ENCODE results near the gene TMEM229B. TPM values are rescaled to one million over a fixed set of nuclear protein-coding genes. Genes with fewer than 3 reads are reported as not detected.
A peak's percentile ranks its signal among the peaks of the same experiment; 100 is the strongest.

The TMEM229B gene
- total RNA-seq, 4 donors from 2014 or later: 1.5 to 3.3 (median 1.8) TPM

- H3K27ac ChIP-seq: peak overlapping the region; percentile 69
- peaks cover 8% of the 10 kb centered on the region for H3K27me3 ChIP-seq
- no peaks in the 10 kb centered on the region for H3K36me3 ChIP-seq
- WGBS: 0% methylated on average over 28 of the region's 75 CpGs
- H3K9me3 ChIP-seq: no peaks in the 10 kb centered on the region
- TF ChIP-seq POLR2A (IDR thresholded peaks at IDR 0.05): no peak
- TF ChIP-seq POLR2AphosphoS5 (IDR thresholded peaks at IDR 0.05): no peak
- no peak for TF ChIP-seq EP300 (IDR thresholded peaks at IDR 0.05)
- no peak for TF ChIP-seq CTCF (IDR thresholded peaks at IDR 0.05)
- peaks cover 24% of the 10 kb centered on the region for H3K4me1 ChIP-seq
- peak overlapping the region; percentile 94 for H3K4me3 ChIP-seq
- no peak for DNase-seq (ENCODE audit: low spot score in 2 of 2)
Measured at GRCh38 chr14:67514650-67515385, 26.3 kb upstream of the TMEM229B start.

- no peak for TF ChIP-seq POLR2A (IDR thresholded peaks at IDR 0.05)
- TF ChIP-seq CTCF (IDR thresholded peaks at IDR 0.05): no peak
- no peak for TF ChIP-seq EP300 (IDR thresholded peaks at IDR 0.05)
- TF ChIP-seq POLR2AphosphoS5 (IDR thresholded peaks at IDR 0.05): no peak
- Histone ChIP-seq H3K36me3 (no peaks in the 10 kb centered on the region), H3K27ac (no peak overlapping the region), H3K4me3 (peak overlapping the region; percentile 94), H3K9me3 (no peaks in the 10 kb centered on the region), H3K27me3 (peaks cover 2% of the 10 kb centered on the region), H3K4me1 (peaks cover 24% of the 10 kb centered on the region)
- no peak for DNase-seq (ENCODE audit: low spot score in 2 of 2)
- 16% methylated on average over 6 of the region's 9 CpGs for WGBS
Measured at GRCh38 chr14:67514203-67514607, 25.7 kb upstream of the TMEM229B start.

- Histone ChIP-seq H3K9me3 (no peaks in the 10 kb centered on the region), H3K4me3 (no peak overlapping the region), H3K27me3 (no peaks in the 10 kb centered on the region), H3K36me3 (no peaks in the 10 kb centered on the region), H3K4me1 (peaks cover 24% of the 10 kb centered on the region), H3K27ac (no peak overlapping the region)
- no peak for DNase-seq (ENCODE audit: low spot score in 2 of 2)
- 100% methylated on average over 1 of the region's 1 CpG for WGBS
- no peak for TF ChIP-seq EP300 (IDR thresholded peaks at IDR 0.05)
- no peak for TF ChIP-seq POLR2AphosphoS5 (IDR thresholded peaks at IDR 0.05)
- TF ChIP-seq POLR2A (IDR thresholded peaks at IDR 0.05): no peak
- TF ChIP-seq CTCF (IDR thresholded peaks at IDR 0.05): no peak
Measured at GRCh38 chr14:67513631-67514108, 25.1 kb upstream of the TMEM229B start.

- no peak for TF ChIP-seq CTCF (IDR thresholded peaks at IDR 0.05)
Measured at GRCh38 chr14:67512463-67513310, 24.2 kb upstream of the TMEM229B start.

GRCh38 chr14:67510836-67511235, 22.3 kb upstream of the TMEM229B start:
- 59% methylated on average over 3 of the region's 3 CpGs for WGBS
- H3K4me3 ChIP-seq: no peak overlapping the region
- H3K4me1 ChIP-seq: peaks cover 16% of the 10 kb centered on the region
- H3K36me3 ChIP-seq: no peaks in the 10 kb centered on the region
- H3K27ac ChIP-seq: no peak overlapping the region
- DNase-seq (ENCODE audit: low spot score in 2 of 2): no peak
- no peaks in the 10 kb centered on the region for H3K9me3 ChIP-seq
- TF ChIP-seq CTCF (IDR thresholded peaks at IDR 0.05) (no peak), POLR2AphosphoS5 (IDR thresholded peaks at IDR 0.05) (no peak), EP300 (IDR thresholded peaks at IDR 0.05) (no peak), POLR2A (IDR thresholded peaks at IDR 0.05) (no peak)
- no peaks in the 10 kb centered on the region for H3K27me3 ChIP-seq

More at GRCh38 chr14:67512463-67513310, 24.2 kb upstream of the TMEM229B start:
- H3K4me1 ChIP-seq: peaks cover 24% of the 10 kb centered on the region
- no peak overlapping the region for H3K27ac ChIP-seq
- no peaks in the 10 kb centered on the region for H3K36me3 ChIP-seq
- WGBS: 83% methylated on average over 8 of the region's 8 CpGs
- H3K4me3 ChIP-seq: no peak overlapping the region
- no peaks in the 10 kb centered on the region for H3K27me3 ChIP-seq
- DNase-seq (ENCODE audit: low spot score in 2 of 2): no peak
- H3K9me3 ChIP-seq: no peaks in the 10 kb centered on the region

Measured in suprapubic skin (tissue), 4 donors.